ENCODE measurements around the gene XBP1. TPM values are rescaled to one million over a fixed set of nuclear protein-coding genes. Genes with fewer than 3 reads are reported as not detected.

Gene XBP1
- total RNA-seq, 1 donor from 2014 or later: 141 TPM

DNA sequence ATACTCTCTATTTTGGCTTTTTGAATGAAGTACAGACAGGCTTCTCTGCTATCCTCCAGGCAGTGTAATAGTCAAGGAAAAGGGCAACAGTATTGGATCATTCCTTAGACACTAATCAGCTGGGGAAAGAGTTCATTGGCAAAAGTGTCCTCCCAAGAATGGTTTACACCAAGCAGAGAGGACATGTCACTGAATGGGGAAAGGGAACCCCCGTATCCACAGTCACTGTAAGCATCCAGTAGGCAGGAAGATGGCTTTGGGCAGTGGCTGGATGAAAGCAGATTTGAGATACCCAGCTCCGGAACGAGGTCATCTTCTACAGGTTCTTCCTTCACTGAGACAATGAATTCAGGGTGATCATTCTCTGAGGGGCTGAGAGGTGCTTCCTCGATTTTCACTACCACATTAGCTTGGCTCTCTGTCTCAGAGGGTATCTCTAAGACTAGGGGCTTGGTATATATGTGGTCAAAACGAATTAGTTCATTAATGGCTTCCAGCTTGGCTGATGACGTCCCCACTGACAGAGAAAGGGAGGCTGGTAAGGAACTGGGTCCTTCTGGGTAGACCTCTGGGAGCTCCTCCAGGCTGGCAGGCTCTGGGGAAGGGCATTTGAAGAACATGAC lies 5.2 kb downstream of the XBP1 start:
- Histone ChIP-seq H3K27ac (no peak overlapping the region), H3K27me3 (no peaks in the 10 kb centered on the region), H3K36me3 (peaks cover 3 to 44% of the 10 kb centered on the region in 2 donors), H3K4me1 (peaks cover 51% of the 10 kb centered on the region), H3K9me3 (no peaks in the 10 kb centered on the region), H3K4me3 (no peak overlapping the region)
- no peak for TF ChIP-seq POLR2AphosphoS5 (IDR thresholded peaks at IDR 0.05; ENCODE audit: insufficient read depth in 1 of 2, low read depth in 1 of 2)
- TF ChIP-seq, protein P1, sequence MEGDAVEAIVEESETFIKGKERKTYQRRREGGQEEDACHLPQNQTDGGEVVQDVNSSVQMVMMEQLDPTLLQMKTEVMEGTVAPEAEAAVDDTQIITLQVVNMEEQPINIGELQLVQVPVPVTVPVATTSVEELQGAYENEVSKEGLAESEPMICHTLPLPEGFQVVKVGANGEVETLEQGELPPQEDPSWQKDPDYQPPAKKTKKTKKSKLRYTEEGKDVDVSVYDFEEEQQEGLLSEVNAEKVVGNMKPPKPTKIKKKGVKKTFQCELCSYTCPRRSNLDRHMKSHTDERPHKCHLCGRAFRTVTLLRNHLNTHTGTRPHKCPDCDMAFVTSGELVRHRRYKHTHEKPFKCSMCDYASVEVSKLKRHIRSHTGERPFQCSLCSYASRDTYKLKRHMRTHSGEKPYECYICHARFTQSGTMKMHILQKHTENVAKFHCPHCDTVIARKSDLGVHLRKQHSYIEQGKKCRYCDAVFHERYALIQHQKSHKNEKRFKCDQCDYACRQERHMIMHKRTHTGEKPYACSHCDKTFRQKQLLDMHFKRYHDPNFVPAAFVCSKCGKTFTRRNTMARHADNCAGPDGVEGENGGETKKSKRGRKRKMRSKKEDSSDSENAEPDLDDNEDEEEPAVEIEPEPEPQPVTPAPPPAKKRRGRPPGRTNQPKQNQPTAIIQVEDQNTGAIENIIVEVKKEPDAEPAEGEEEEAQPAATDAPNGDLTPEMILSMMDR (IDR thresholded peaks at IDR 0.05): no peak
- no peak for TF ChIP-seq POLR2A (IDR thresholded peaks at IDR 0.05)
- no peak for DNase-seq (ENCODE audit: extremely low spot score in 2 of 2)
- intact Hi-C loops (cut with DNase I): no loop called here

GRCh38 chr22:28793976-28794584 lies 6.3 kb downstream of the XBP1 start:
- peaks cover 47% of the 10 kb centered on the region for H3K4me1 ChIP-seq
- TF ChIP-seq, protein P1 (IDR thresholded peaks at IDR 0.05): no peak
- no peak for TF ChIP-seq POLR2A (IDR thresholded peaks at IDR 0.05)
- TF ChIP-seq POLR2AphosphoS5 (IDR thresholded peaks at IDR 0.05; ENCODE audit: insufficient read depth in 1 of 2, low read depth in 1 of 2): no peak

GRCh38 chr22:28792491-28793383 lies 7.6 kb downstream of the XBP1 start:
- Histone ChIP-seq H3K27me3 (no peaks in the 10 kb centered on the region), H3K4me3 (no peak overlapping the region), H3K9me3 (no peaks in the 10 kb centered on the region), H3K27ac (no peak overlapping the region), H3K4me1 (peaks cover 34% of the 10 kb centered on the region), H3K36me3 (peaks cover 3 to 51% of the 10 kb centered on the region in 2 donors)
- intact Hi-C loops (cut with DNase I): no loop called here
- DNase-seq (ENCODE audit: extremely low spot score in 2 of 2): no peak
- TF ChIP-seq POLR2A (IDR thresholded peaks at IDR 0.05) (no peak), POLR2AphosphoS5 (IDR thresholded peaks at IDR 0.05; ENCODE audit: insufficient read depth in 1 of 2, low read depth in 1 of 2) (no peak)
- TF ChIP-seq, protein P1 (IDR thresholded peaks at IDR 0.05): no peak

More at GRCh38 chr22:28793976-28794584, 6.3 kb downstream of the XBP1 start:
- H3K4me3 ChIP-seq: no peak overlapping the region
- H3K27ac ChIP-seq: no peak overlapping the region
- H3K36me3 ChIP-seq: peaks cover 3 to 44% of the 10 kb centered on the region in 2 donors
- no peaks in the 10 kb centered on the region for H3K9me3 ChIP-seq
- no peak for DNase-seq (ENCODE audit: extremely low spot score in 2 of 2)
- intact Hi-C loops (cut with DNase I): no loop called here
- H3K27me3 ChIP-seq: no peaks in the 10 kb centered on the region

- H3K27me3 ChIP-seq: no peaks in the 10 kb centered on the region
- no peak for DNase-seq (ENCODE audit: extremely low spot score in 2 of 2)
- H3K4me1 ChIP-seq: peaks cover 26% of the 10 kb centered on the region
- no peaks in the 10 kb centered on the region for H3K9me3 ChIP-seq
- no peak overlapping the region for H3K27ac ChIP-seq
- H3K36me3 ChIP-seq: peaks cover 3 to 50% of the 10 kb centered on the region in 2 donors
- intact Hi-C loops (cut with DNase I): no loop called here
- TF ChIP-seq, protein P1 (IDR thresholded peaks at IDR 0.05): no peak
- TF ChIP-seq POLR2AphosphoS5 (IDR thresholded peaks at IDR 0.05; ENCODE audit: insufficient read depth in 1 of 2, low read depth in 1 of 2) (no peak), POLR2A (IDR thresholded peaks at IDR 0.05) (no peak)
- no peak overlapping the region for H3K4me3 ChIP-seq
These were observed 8.4 kb downstream of the XBP1 start for GRCh38 chr22:28791841-28792490.

Data from vagina (tissue), 2 donors.